Testis (tissue), 2 donors: ENCODE data around the gene PCDHGB1.

Source experiments
- POLR2A ChIP-seq: fragments of 450-650 bp; IDR thresholded peaks from one replicate; pipeline ENCODE4 v1.6.1; 2017; ENCODE audit warnings: antibody characterized with exemption, mild to moderate bottlenecking, moderate library complexity
- TF ChIP-seq, protein P1 (sequence below), 3 experiments: fragments of 450-650 bp in 2 of 3; fragments of 200-600 bp in 1 of 3; sonication (generic) in 1 of 3; IDR thresholded peaks; one replicate each; pipeline ENCODE4 v1.5.1; 2016 to 2019; ENCODE audit warnings: antibody characterized with exemption in 3 of 3, mild to moderate bottlenecking in 2 of 3, moderate library complexity in 1 of 3

DNA sequence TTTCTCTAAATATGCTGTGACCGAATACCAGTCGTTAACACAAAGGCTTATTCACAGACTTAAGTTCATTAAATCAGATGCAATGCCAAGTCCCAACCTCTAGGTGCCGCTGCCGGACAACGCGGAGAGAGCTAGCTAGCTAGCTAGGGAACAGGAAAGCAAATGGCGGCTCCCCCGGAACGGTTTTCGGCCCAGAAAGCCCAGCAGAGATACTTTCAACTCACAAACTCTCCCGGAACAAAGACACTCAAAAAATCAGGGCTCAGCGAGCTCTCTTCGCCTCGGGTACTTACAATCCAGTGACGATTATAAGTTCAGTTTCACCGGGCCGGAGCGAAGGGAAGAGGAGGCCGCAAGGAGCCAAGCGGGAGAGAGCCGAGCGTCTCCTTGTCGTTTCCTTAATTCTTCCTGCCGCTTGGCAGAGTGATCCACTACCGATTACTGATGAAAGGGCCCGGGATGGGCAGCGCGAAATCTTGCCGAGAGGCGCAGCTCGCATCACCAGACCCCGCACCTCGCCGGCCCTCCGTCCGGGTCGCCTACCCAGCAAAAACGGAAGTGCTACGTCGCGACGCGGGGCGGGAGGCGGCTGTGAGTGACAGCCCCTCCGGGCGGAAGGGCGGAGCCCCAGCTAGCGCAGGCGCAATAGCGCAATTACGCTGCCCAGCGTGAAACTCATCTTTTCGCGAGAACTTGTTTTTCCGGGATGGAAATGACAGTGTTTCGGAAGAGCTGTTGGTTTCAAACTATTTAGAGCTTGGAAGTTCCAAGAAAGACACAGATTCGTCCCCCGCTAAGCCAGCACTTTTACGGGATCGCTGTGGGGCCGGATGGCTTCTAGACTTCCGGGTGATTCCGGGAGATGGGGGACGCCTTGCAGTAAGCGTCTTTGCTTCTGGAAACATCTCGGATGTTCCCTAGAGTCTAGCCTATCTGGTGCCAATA lies 29.4 kb upstream of the PCDHGB1 start, which contains the start of gene TAF7:
- TF ChIP-seq POLR2A = peak; percentile 94
- TF ChIP-seq, protein P1, sequence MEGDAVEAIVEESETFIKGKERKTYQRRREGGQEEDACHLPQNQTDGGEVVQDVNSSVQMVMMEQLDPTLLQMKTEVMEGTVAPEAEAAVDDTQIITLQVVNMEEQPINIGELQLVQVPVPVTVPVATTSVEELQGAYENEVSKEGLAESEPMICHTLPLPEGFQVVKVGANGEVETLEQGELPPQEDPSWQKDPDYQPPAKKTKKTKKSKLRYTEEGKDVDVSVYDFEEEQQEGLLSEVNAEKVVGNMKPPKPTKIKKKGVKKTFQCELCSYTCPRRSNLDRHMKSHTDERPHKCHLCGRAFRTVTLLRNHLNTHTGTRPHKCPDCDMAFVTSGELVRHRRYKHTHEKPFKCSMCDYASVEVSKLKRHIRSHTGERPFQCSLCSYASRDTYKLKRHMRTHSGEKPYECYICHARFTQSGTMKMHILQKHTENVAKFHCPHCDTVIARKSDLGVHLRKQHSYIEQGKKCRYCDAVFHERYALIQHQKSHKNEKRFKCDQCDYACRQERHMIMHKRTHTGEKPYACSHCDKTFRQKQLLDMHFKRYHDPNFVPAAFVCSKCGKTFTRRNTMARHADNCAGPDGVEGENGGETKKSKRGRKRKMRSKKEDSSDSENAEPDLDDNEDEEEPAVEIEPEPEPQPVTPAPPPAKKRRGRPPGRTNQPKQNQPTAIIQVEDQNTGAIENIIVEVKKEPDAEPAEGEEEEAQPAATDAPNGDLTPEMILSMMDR (IDR thresholded peaks at IDR 0.05) = peak; percentile 77 to 89 (median 88)
